Effector memory CD8-positive, alpha-beta T cell (primary cell): Measurements from ENCODE around the gene ZFHX2.
A peak's percentile ranks its signal among the peaks of the same experiment; 100 is the strongest.

Experiments
- ATAC-seq: fragments of 150-1000 bp; cut with Tn5 transposase; replicated peaks from 2 replicates; pipeline ENCODE4 v1.10.0; 2021; ENCODE audit warnings: mild to moderate bottlenecking, moderate library complexity
- DNase-seq, 3 experiments: peaks; one replicate each; pipeline ENCODE4 v3.0.0; 2021
- H3K27ac Mint-ChIP-seq, 2 donors: one replicate each; pipeline ENCODE4 v1.8.0; 2022; ENCODE audit warnings: mild to moderate bottlenecking in 2 of 2, mixed read lengths in 2 of 2, moderate library complexity in 2 of 2
- H3K27me3 Mint-ChIP-seq, 2 donors: one replicate each; pipeline ENCODE4 v1.8.0; 2022; ENCODE audit warnings: mixed read lengths in 2 of 2
- H3K36me3 Mint-ChIP-seq: one replicate; pipeline ENCODE4 v1.8.0; 2022; ENCODE audit warnings: mild to moderate bottlenecking, moderate library complexity, mixed read lengths; ENCODE audit not compliant: insufficient read depth
- H3K4me1 Mint-ChIP-seq, 2 donors: one replicate each; pipeline ENCODE4 v1.8.0; 2022; ENCODE audit warnings: low read depth in 2 of 2, mixed read lengths in 2 of 2
- H3K4me3 Mint-ChIP-seq, 2 donors: one replicate each; pipeline ENCODE4 v1.8.0; 2022; ENCODE audit warnings: mild to moderate bottlenecking in 2 of 2, mixed read lengths in 2 of 2, moderate library complexity in 2 of 2
- H3K9me3 Mint-ChIP-seq, 2 donors: one replicate each; pipeline ENCODE4 v1.8.0; 2022; ENCODE audit warnings: mixed read lengths in 2 of 2

The ZFHX2 gene

DNA sequence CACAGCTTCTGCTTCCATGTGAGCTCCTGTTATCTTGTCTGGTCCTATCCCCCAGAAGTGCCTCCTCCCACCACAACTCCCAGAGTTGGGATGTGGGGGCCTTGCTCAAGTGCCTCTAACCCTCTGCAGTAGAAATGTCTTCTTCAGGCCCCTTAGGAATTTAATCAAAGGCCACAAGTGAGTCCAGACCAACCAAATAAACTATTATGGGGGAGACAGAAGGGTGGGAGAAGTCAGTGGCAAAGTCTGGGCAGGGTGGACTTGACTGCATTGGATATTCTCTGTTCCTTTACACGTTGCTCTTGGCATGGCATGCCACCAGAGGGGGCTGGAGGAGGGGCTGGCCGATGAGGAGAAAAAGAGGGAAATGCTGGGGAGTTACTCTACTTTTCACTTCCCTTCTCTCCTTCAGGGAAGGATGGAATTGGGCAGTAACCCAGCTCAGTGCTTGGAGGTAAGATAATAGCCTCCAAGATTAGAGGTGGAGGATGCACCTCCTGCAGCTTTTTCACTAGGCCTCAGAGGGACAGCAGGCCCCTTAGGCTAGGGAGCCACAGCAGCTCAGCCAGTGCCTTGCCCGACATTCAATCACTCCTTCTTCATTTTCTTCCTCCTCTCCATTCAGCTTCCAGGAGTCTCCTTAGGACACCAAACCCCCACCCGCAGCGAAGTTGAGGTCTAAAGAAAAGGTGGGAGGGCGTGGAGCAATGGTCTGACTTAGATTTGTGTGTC is 17.2 kb upstream of the ZFHX2 start:
- peak overlapping the region; percentile 95 to 99 for H3K4me3 Mint-ChIP-seq
- H3K4me1 Mint-ChIP-seq: peaks cover 24 to 25% of the 10 kb centered on the region in 2 donors
- DNase-seq (no peak), ATAC-seq (no peak)
- H3K36me3 Mint-ChIP-seq: peaks cover 21% of the 10 kb centered on the region
- peaks cover 7 to 26% of the 10 kb centered on the region in 2 donors for H3K27me3 Mint-ChIP-seq
- peak overlapping the region; percentile 97 to 98 for H3K27ac Mint-ChIP-seq
- no peaks in the 10 kb centered on the region for H3K9me3 Mint-ChIP-seq

DNA sequence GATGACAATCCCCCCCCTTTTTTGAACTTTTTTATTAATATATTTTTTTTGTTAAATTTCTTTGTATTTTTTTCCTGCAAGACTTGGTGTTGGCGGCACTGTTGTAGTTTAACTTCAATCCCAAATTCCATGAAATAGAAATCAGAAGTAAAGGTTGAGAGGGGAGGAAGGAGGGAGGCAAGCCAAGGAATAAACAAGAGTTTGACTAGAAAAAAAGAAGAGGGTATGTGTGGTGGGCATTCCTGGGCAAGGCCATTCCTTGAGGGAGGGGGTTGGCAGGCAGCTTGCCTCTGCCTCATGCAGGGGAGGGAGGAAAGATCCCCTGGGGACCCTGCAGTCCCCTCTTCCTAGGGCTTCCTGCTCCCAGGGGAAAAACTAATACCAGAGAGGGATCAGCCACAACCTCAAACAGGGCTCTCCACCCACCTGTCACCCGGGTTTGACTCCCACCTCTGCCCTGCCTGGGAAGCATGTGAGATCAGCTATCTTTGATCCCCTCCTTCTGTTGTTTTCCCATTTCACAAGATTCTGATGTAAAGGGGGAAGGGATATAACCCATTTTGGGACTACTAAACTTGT is 16.5 kb upstream of the ZFHX2 start:
- Mint-ChIP-seq H3K4me3 (peak overlapping the region; percentile 95 to 99), H3K4me1 (peaks cover 24 to 25% of the 10 kb centered on the region in 2 donors), H3K9me3 (no peaks in the 10 kb centered on the region), H3K27me3 (peaks cover 7 to 20% of the 10 kb centered on the region in 2 donors), H3K36me3 (peaks cover 21% of the 10 kb centered on the region), H3K27ac (peak overlapping the region; percentile 97 to 98)
- no peak for DNase-seq
- no peak for ATAC-seq

DNA sequence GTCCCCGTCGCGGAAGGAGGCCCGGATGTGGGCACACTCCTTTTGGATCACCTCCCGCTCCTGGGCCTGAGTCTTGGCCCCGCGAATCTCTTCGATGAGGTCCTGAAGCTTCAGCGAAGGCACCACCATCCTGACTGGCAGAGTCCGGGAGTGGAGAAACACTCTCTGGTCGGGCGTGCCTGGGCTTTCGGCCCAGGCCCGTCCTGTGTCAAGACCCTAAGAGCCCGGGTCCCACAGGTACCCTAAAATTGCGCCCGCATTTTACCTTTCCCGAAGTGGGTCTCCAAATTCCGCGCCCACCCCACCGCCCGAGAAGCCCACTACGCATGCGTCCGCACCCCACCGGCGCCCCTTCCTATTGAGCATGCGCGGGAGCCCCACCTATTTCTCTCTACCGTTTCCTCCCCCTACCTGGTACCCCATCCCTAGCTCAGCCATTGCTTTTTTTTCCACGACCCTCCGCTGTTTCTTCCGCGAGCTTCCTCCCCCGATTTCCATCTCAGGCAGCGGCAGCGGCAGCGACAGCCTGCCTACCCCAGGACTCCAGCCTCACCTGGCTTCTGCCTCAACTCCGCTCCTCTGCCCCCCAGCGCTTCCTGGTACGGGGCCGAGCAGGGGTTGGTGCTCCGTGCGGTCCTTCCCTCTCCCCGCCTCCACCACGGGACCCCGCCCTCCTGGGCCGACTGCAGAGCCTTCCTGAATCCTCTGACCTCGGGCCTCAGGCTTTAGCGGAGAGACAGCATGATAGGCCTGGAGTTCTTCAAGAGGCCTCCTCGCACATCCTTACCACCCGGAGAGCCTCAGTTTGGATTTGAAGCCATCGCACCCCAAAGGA is 15.8 kb upstream of the ZFHX2 start, which contains the start of gene AP1G2:
TSS of gene AP1G2 (minus strand) at position 606 of the 835 bp plus-strand sequence. CDS start at position 129, 477 bp downstream.
- DNase-seq (peak; percentile 70 to 77 (median 74)), ATAC-seq (peak; percentile 95)
- peak within 1 kb of the TSS; percentile 95 to 99 for H3K4me3 Mint-ChIP-seq
- H3K4me1 Mint-ChIP-seq: peaks cover 24 to 29% of the 10 kb centered on the region in 2 donors
- H3K36me3 Mint-ChIP-seq: peaks cover 21% of the 10 kb centered on the region
- peak within 1 kb of the TSS; percentile 97 to 98 for H3K27ac Mint-ChIP-seq
- H3K27me3 Mint-ChIP-seq: peaks cover under 1 to 12% of the 10 kb centered on the region in 2 donors
- no peaks in the 10 kb centered on the region for H3K9me3 Mint-ChIP-seq

DNA sequence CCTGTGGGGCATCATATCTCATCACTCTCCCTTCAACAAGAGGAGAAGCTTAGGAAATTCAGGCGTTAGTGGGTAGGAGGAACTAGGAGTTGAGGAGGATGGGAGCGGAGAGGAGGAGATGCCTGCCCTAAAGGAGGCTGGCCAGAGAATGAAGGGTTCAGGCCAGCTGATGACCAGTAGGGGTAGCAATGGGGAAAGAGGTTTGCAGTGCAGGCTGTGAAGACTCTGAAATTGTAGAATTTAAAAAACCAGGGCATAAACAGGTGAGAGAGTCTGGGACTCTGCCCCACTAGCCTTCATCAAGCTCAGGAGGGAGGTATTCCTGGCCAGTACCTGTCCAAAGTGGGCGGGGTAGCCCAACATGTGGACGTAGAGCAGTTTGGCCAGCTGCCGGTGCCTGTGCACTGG is 15.2 kb upstream of the ZFHX2 start:
- ATAC-seq (no peak), DNase-seq (no peak)
- peaks cover 0 to 6% of the 10 kb centered on the region in 2 donors for H3K27me3 Mint-ChIP-seq
- H3K4me1 Mint-ChIP-seq: peaks cover 24 to 29% of the 10 kb centered on the region in 2 donors
- no peaks in the 10 kb centered on the region for H3K9me3 Mint-ChIP-seq
- peaks cover 23% of the 10 kb centered on the region for H3K36me3 Mint-ChIP-seq
- H3K27ac Mint-ChIP-seq: peak overlapping the region; percentile 97 to 98
- peak overlapping the region; percentile 95 to 99 for H3K4me3 Mint-ChIP-seq

DNA sequence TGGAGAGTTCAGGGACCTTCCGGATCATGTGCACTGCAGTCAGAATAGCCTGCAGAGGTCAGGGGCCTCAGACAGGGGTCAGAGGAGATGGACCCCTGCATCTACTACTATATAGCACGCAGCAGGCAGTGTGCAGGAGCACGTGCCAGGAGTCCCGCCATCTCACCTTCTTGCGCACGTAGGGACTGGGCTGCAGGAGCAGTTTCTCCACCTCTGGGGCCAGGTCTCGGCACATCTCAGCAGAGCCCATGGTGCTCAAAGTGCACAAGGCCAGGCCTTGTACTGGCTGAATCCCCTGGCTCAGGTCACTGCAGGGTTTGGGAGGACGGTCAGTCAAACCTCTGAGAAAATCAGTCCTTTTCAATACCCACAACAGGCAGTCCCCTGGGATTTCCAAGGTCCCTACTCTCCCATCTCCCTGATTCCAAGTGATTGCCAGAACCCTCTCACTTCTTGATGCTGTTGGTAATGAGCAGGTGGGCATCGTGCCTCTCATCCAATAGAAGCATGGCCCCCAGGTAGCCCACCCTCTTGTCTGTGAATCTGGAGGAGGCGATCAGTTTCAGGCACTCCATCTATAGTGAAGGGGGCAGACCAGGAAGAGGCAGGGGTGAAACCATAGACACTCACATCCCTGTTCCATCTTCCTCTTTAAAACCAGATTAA is 14.7 kb upstream of the ZFHX2 start:
- Mint-ChIP-seq H3K9me3 (no peaks in the 10 kb centered on the region), H3K27me3 (peaks cover 0 to under 1% of the 10 kb centered on the region in 2 donors), H3K36me3 (peaks cover 24% of the 10 kb centered on the region), H3K4me1 (peaks cover 26 to 33% of the 10 kb centered on the region in 2 donors), H3K27ac (peak overlapping the region; percentile 97 to 98), H3K4me3 (peak overlapping the region; percentile 95 to 99)
- no peak for ATAC-seq
- no peak for DNase-seq

DNA sequence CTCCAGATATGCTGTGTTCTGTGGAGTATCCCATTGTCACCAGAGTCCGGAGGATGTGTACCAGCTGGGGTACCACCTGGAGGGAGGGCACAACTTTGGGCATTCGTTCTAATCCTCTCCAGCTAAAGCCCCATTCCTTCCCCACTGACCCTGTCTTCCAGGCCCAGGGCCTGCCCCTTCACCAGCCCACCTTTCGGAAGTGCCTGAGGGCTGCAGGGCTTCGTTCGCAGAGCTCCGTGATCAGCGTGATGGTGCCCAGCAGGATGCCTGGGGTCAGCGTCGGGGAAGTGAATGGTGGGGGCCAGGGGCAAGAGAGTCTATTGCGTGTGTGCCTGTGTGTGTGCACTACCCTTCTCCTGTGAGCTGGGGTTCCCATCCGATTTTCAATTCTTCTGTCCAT is 14.1 kb upstream of the ZFHX2 start:
- DNase-seq: no peak
- H3K27ac Mint-ChIP-seq: peak overlapping the region; percentile 19 to 97
- H3K9me3 Mint-ChIP-seq: no peaks in the 10 kb centered on the region
- peaks cover 26 to 38% of the 10 kb centered on the region in 2 donors for H3K4me1 Mint-ChIP-seq
- ATAC-seq: no peak
- peaks cover 28% of the 10 kb centered on the region for H3K36me3 Mint-ChIP-seq
- H3K27me3 Mint-ChIP-seq: no peaks in the 10 kb centered on the region
- H3K4me3 Mint-ChIP-seq: peak overlapping the region in 1 of 2 donors; percentile 21

DNA sequence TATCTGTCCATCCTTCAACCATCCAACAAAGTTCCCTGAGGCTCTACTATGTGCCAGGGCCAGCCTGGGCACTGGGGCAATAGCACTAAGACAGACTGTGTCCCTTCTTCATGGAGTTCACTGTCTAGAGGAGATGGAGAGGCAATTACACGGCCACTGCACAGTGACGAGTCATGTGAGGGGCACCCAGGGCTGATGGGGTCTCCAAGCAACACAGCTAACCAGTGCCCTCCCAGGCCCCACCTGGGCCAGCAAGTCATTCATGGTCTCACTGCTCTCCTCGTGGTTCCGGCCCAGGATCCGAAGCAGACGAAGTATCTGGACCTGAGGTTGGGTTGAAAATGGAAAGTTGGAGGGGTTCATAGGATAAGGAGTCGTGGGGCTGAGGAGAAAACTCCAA is 13.3 kb upstream of the ZFHX2 start:
- ATAC-seq (no peak), DNase-seq (no peak)
- H3K27me3 Mint-ChIP-seq: no peaks in the 10 kb centered on the region
- no peaks in the 10 kb centered on the region for H3K9me3 Mint-ChIP-seq
- H3K4me3 Mint-ChIP-seq: no peak overlapping the region
- peaks cover 33% of the 10 kb centered on the region for H3K36me3 Mint-ChIP-seq
- peaks cover 26 to 38% of the 10 kb centered on the region in 2 donors for H3K4me1 Mint-ChIP-seq
- H3K27ac Mint-ChIP-seq: peak overlapping the region in 1 of 2 donors; percentile 49

DNA sequence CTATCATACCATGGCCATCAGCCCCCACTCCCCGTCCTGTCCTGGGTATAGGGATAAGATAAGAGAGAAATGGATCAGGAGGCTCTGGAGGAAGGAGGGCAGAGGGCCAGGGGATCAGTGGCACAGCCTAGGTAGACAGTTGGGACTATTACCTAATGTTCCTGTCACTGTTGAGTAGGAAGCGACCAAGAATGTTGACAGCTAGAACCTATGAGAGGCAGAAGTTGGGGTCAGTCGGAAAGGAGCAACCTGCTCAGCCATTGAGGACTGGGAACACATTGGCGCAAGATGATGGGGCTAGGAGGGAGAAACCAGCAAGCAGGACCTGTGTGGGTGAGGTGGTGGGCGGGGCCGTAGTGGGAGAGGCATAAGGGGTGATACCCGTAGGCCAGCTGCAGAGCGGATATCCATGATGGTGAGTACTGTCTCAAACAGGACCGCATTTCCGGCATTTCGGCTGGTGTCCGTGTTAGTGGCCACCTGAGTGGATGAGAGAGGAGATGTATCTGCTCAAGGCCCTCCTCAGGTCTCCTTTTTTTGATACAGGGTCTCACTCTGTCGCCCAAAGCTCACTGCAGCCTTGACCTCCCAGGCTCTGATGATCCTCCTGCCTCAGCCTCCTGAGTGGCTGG is 12.7 kb upstream of the ZFHX2 start:
- Mint-ChIP-seq H3K9me3 (no peaks in the 10 kb centered on the region), H3K27me3 (no peaks in the 10 kb centered on the region), H3K4me3 (no peak overlapping the region), H3K27ac (peak overlapping the region in 1 of 2 donors; percentile 49), H3K36me3 (peaks cover 35% of the 10 kb centered on the region), H3K4me1 (peaks cover 30 to 38% of the 10 kb centered on the region in 2 donors)
- DNase-seq (no peak), ATAC-seq (no peak)

DNA sequence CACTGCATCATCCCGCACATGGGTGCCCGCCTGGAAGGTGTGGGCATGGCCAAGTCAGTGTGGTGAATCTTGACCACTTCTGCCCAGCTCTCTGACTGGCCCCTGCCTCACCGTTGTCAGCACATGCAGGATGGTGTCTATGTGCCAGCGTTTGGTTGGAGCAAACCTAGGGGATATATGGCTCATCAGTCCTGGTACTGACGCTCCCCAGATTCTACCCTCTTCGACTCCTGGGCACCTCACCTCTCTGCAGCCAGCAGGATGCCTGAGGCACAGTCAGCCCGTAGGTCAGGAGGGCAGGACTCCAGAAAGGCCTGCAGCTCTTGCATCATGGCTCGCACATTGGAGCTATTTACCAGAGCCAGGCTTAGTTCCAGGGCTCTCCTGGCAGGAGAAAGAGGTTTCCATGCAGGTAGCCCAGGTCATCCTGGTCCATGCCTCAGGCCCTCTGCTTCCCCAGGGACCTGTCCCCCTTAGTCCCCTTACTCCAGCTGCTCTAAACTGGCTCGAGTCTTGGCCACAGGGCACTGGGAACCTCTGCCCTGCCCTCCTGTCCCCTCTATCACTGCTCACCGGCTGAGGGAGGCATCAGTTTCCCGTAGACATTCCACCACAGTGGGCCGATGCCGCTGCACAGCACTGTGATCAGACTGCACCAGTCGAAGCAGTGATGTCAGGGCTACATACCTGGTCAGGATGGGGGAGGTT is 12.1 kb upstream of the ZFHX2 start:
- Mint-ChIP-seq H3K9me3 (no peaks in the 10 kb centered on the region), H3K4me3 (no peak overlapping the region), H3K27me3 (no peaks in the 10 kb centered on the region), H3K27ac (peak overlapping the region in 1 of 2 donors; percentile 58), H3K36me3 (peaks cover 33% of the 10 kb centered on the region), H3K4me1 (peaks cover 27 to 36% of the 10 kb centered on the region in 2 donors)
- ATAC-seq (no peak), DNase-seq (no peak)

DNA sequence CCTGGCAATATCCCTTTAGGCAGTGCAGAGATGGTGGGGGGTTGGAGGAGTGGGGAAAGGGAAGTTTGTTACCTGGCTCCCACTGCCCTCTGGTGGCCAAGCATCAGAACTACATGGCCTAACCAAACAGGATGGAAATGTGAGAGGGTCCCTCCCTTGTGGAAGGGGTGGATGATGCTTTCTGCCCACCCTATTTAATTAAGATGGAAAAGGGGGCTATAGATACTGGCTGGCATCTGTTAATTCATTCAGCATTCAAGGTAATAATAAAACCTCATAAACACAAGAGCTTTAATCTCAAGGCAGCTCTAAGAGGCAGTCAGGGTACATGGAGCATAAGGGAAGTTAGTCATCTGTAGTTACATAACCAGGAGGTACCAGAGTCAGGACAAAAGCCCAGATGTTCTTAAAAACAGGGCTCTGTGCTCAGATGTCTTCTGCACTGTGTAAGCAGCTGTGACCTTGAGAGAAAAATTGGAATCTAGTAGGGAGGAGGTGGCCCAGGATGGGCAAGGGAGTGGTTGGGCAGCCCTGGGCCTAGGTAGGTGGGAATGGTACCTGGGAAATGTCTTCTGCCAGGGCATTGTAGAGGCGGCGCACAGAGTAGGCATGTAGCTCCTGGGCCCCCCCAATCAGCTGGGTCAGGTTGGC is 11.4 kb upstream of the ZFHX2 start:
- ATAC-seq (peak; percentile 22), DNase-seq (peak; percentile 49 to 57 (median 50))
- Mint-ChIP-seq H3K4me1 (peaks cover 27 to 32% of the 10 kb centered on the region in 2 donors), H3K9me3 (no peaks in the 10 kb centered on the region), H3K4me3 (no peak overlapping the region), H3K36me3 (peaks cover 32% of the 10 kb centered on the region), H3K27ac (peak overlapping the region; percentile 29 to 68), H3K27me3 (no peaks in the 10 kb centered on the region)

DNA sequence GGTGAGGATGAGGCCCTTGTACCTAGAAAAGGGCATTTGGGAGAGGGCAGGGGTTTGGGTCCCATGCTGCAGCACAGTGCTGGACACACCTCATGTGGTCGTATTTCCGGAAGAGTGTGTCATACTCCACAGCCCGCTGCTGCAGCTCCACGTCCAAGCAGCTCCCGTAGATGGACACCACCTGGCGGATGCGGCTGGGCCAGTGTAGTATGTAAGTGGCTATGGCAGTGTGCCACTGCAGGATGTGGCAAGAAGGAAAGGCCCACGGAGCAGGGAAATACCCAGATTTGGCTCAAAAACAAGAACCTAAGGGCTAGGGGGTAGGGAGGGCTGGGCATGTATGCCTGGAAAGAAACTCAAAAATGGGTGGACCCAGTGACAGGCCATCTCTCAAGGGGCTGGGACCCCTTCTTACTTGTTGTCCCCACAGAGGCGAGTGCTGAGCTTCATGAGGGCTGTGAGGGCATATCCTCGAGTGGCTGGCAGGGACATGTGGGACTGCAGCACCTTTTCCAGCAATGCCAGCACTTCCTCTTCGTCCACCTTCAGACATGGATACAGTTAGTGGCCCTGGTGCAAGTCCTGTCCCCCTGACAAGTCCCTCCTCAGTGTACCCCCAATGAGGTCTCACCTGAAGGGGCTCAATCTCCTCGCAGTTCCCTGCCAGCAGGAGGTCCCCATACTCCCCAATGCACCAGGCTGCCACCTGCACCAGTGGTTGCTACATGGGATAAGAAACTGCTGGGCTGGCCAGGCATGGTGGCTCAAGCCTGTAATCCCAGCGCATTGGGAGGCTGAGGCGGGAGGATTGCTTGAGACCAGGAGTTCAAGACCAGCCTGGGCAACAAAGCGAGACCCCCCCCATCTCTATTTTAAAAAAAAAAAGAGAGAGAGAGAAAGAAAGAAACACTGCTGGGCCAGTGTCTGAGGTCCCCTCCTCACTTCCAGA is 10.6 kb upstream of the ZFHX2 start:
- no peak for ATAC-seq
- DNase-seq: no peak
- no peaks in the 10 kb centered on the region for H3K27me3 Mint-ChIP-seq
- H3K27ac Mint-ChIP-seq: peak overlapping the region; percentile 29 to 68
- H3K4me1 Mint-ChIP-seq: peaks cover 27 to 30% of the 10 kb centered on the region in 2 donors
- no peaks in the 10 kb centered on the region for H3K9me3 Mint-ChIP-seq
- no peak overlapping the region for H3K4me3 Mint-ChIP-seq
- H3K36me3 Mint-ChIP-seq: peaks cover 26% of the 10 kb centered on the region
